Erythroblast (primary cell): Measurements from ENCODE around the gene CYB5RL.

Experiments used
- GATA1 ChIP-seq: IDR thresholded peaks from 2 replicates; pipeline ENCODE4 v1.6.1; 2011; ENCODE audit warnings: low read depth, mild to moderate bottlenecking, control low read depth, low read length, moderate library complexity
- POLR2A ChIP-seq: IDR thresholded peaks from 2 replicates; pipeline ENCODE4 v1.6.1; 2011; ENCODE audit warnings: mild to moderate bottlenecking, low read length

- TF ChIP-seq POLR2A (no peak), GATA1 (no peak)
Measured at GRCh38 chr1:54234284-54234683, 34.5 kb upstream of the CYB5RL start.
